A549 (cell line): ENCODE results near the gene STEAP1. TPM values are rescaled to one million over a fixed set of nuclear protein-coding genes. Genes with fewer than 3 reads are reported as not detected.
"Not testable (repeated sequence)": the region's sequence is repeated elsewhere in the genome, so short reads cannot be mapped to it uniquely, and the experiment has no call there.

Experiments
- ATAC-seq, 2 experiments: fragments of 200-7000 bp in 1 of 2; fragments of >200 bp in 1 of 2; cut with Nextera tagmentation in 1 of 2; cut with Tn5 transposase in 1 of 2; 3 replicates each; pipeline versions ENCODE4 v1.8.0 to v1.9.1; 2018 to 2020; ENCODE audit warnings: mild to moderate bottlenecking in 1 of 2, moderate library complexity in 1 of 2
- CTCF ChIA-PET: fragments of 300-600 bp; sonication (Branson Sonifier 250); formaldehyde crosslinking; extraction: SDS; loops from one replicate; lab custom pipeline; 2021; ENCODE audit warnings: antibody characterized with exemption, inconsistent platforms; lab: Yijun Ruan, JAX
- POLR2A ChIA-PET: fragments of 350-600 bp; formaldehyde crosslinking; extraction: SDS; loops from one replicate; lab custom pipeline; 2021; ENCODE audit warnings: antibody characterized with exemption, inconsistent platforms; lab: Yijun Ruan, JAX
- DNase-seq, 2 experiments: peaks; one replicate each; pipeline versions ENCODE4 v3.0.0 to v3.0.0-alpha.2; 2011 to 2016; ENCODE audit warnings: low read depth in 1 of 2, low spot score in 1 of 2
- FAIRE-seq: peaks from 2 replicates; lab custom pipeline; 2011; peaks lifted over from hg19 to GRCh38; lab: Jason Lieb, UNC
- H3K27ac ChIP-seq, 2 experiments: fragments of >200 bp; sonication (Bioruptor Twin); formaldehyde crosslinking; 3 replicates each; pipeline ENCODE4 v1.5.1; 2016 to 2017
- H3K4me1 ChIP-seq: fragments of >200 bp; sonication (Bioruptor Twin); formaldehyde crosslinking; 3 replicates; pipeline ENCODE4 v1.6.1; 2016
- H3K4me2 ChIP-seq: fragments of >200 bp; sonication (Bioruptor Twin); formaldehyde crosslinking; 3 replicates; pipeline ENCODE4 v1.6.1; 2016
- H3K4me3 ChIP-seq: fragments of >200 bp; sonication (Bioruptor Twin); formaldehyde crosslinking; 3 replicates; pipeline ENCODE4 v1.5.1; 2016
- H3K9me3 ChIP-seq: fragments of >200 bp; sonication (Bioruptor Twin); formaldehyde crosslinking; 3 replicates; pipeline ENCODE4 v1.6.1; 2016
- CBX8 ChIP-seq: fragments of 200-600 bp; sonication (generic); IDR thresholded peaks from 2 replicates; pipeline ENCODE4 v1.6.1; 2016
- EHF ChIP-seq: fragments of 250-450 bp; sonication (Bioruptor Pico); IDR thresholded peaks from 2 replicates; pipeline ENCODE4 v1.5.0; 2020; ENCODE audit warnings: mild to moderate bottlenecking
- EP300 ChIP-seq, 2 experiments: fragments of >200 bp; sonication (Bioruptor Twin); formaldehyde crosslinking; IDR thresholded peaks; 2 replicates in 1 of 2; 3 replicates in 1 of 2; pipeline ENCODE4 v1.6.1; 2016 to 2017
- GATA3 ChIP-seq: IDR thresholded peaks from 2 replicates; pipeline ENCODE4 v1.6.1; 2012; ENCODE audit warnings: borderline replicate concordance
- HEYL ChIP-seq: fragments of 250-450 bp; sonication (Bioruptor Pico); IDR thresholded peaks from 2 replicates; pipeline ENCODE4 v1.8.0; 2021; ENCODE audit warnings: mild to moderate bottlenecking, moderate library complexity
- HOXB13 ChIP-seq: fragments of 250-450 bp; sonication (Bioruptor Pico); IDR thresholded peaks from 2 replicates; pipeline ENCODE4 v1.5.0; 2020; ENCODE audit warnings: low read depth, mild to moderate bottlenecking, moderate library complexity
- JUNB ChIP-seq: fragments of >200 bp; sonication (Bioruptor Twin); formaldehyde crosslinking; IDR thresholded peaks from 2 replicates; pipeline ENCODE4 v1.6.1; 2016
- KDM1A ChIP-seq: fragments of 200-600 bp; sonication (generic); IDR thresholded peaks from 2 replicates; pipeline ENCODE4 v1.6.1; 2016; ENCODE audit warnings: low read depth, mild to moderate bottlenecking
- MAFK ChIP-seq: fragments of 450-650 bp; IDR thresholded peaks from 2 replicates; pipeline ENCODE4 v1.6.1; 2014; ENCODE audit not compliant: partially characterized antibody
- RCOR1 ChIP-seq: fragments of 150-350 bp; IDR thresholded peaks from 2 replicates; pipeline ENCODE4 v1.6.1; 2014; ENCODE audit warnings: antibody characterized with exemption, low read length, low read depth
- RFX5 ChIP-seq: fragments of 450-650 bp; IDR thresholded peaks from 2 replicates; pipeline ENCODE4 v1.7.1; 2014; ENCODE audit warnings: antibody characterized with exemption, mild to moderate bottlenecking, moderate library complexity
- ZNF302 ChIP-seq: fragments of 250-450 bp; sonication (Bioruptor Pico); IDR thresholded peaks from 2 replicates; pipeline ENCODE4 v1.9.0; 2021; ENCODE audit warnings: inconsistent platforms, mild to moderate bottlenecking, moderate library complexity
- WGBS: methylation state at CpG from one replicate; pipeline ENCODE4 v1.1.6; 2017; ENCODE audit errors: missing lambda C conversion rate; 5-methylcytosine and 5-hydroxymethylcytosine counted together
- polyA plus RNA-seq, 4 experiments: library from polyadenylated mRNA; depleted of rRNA in 3 of 4; stranded (reverse); fragments of >200 nt; fragmentation: RNase III in 1 of 4; extraction: RNeasy Plus Mini Kit Qiagen cat#74134 plus additional on column Dnase treatment in 1 of 4; gene quantifications; 2 replicates in 3 of 4; 3 replicates in 1 of 4; pipeline ENCODE4 v1.2.3, GENCODE V29; 2011 to 2017
- TF ChIP-seq, protein P1 (sequence below): IDR thresholded peaks from 2 replicates; pipeline ENCODE4 v1.6.1; 2012; ENCODE audit warnings: low read depth, borderline replicate concordance
- TF ChIP-seq, protein P2 (sequence below): IDR thresholded peaks from 2 replicates; pipeline ENCODE4 v1.6.1; 2012
- TF ChIP-seq, protein P3 (sequence below): IDR thresholded peaks from 2 replicates; pipeline ENCODE4 v1.6.1; 2012
- TF ChIP-seq, protein P4 (sequence below): fragments of >200 bp; sonication (Bioruptor Twin); formaldehyde crosslinking; IDR thresholded peaks from 3 replicates; pipeline ENCODE4 v1.6.1; 2016

Gene STEAP1
- polyA plus RNA-seq, 2 of the 4 experiments (the other 2 are of a cell fraction): 15.7 to 81.3 TPM

DNA sequence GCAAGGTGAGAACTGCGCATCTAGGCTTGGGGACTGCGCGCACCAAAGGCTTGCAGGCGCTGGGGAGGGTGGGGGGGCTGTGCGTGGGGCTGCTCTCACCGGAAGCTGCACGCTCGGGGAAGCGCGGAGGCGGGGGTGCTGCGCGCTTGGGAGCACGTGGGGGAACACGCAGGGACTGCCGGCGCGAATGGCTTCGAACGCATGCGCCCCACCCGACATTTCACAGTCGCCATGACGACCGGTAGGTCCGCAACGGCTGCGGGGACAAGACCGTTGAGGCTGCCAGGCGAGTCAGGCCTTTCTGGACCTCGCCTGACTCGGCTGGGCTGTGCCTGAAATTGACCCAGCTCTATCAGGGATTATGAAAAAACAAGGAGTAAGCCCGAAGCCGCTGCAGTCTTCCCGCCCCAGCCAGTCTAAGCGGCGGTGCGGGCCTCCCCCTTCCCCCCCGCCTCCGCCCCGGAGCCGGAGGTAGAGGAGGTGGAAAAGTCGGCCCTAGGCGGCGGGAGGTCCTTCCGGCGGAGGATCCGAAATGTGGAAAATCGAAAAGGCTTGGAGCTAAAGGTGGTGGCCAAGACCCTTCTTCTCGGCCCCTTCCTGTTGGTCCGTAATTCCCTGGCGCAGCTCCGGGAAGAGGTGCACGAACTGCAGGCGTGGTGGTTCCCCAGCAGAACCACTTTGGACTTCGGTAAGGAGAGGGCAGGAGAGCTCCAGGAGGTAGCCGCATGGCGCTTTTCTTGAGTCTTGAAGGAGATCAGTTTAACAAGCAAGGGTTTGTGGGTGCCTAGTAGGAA, 34.9 kb upstream of the STEAP1 start:
- peak overlapping the region; percentile 86 for H3K4me2 ChIP-seq
- FAIRE-seq (no peak), ATAC-seq (peak; percentile 50 to 64), DNase-seq (peak in 1 of 2 experiments; percentile 6)
- ChIA-PET CTCF (no interaction called here), POLR2A (no interaction called here)
- TF ChIP-seq EP300 (IDR thresholded peaks at IDR 0.05): no peak
- TF ChIP-seq, protein P1, sequence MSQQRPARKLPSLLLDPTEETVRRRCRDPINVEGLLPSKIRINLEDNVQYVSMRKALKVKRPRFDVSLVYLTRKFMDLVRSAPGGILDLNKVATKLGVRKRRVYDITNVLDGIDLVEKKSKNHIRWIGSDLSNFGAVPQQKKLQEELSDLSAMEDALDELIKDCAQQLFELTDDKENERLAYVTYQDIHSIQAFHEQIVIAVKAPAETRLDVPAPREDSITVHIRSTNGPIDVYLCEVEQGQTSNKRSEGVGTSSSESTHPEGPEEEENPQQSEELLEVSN: no peak
- TF ChIP-seq, protein P2, sequence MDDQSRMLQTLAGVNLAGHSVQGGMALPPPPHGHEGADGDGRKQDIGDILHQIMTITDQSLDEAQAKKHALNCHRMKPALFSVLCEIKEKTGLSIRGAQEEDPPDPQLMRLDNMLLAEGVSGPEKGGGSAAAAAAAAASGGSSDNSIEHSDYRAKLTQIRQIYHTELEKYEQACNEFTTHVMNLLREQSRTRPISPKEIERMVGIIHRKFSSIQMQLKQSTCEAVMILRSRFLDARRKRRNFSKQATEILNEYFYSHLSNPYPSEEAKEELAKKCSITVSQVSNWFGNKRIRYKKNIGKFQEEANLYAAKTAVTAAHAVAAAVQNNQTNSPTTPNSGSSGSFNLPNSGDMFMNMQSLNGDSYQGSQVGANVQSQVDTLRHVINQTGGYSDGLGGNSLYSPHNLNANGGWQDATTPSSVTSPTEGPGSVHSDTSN: no peak
- TF ChIP-seq MAFK: no peak
- no peak for TF ChIP-seq RCOR1
- TF ChIP-seq, protein P3, sequence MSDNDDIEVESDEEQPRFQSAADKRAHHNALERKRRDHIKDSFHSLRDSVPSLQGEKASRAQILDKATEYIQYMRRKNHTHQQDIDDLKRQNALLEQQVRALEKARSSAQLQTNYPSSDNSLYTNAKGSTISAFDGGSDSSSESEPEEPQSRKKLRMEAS: no peak
- no peak for TF ChIP-seq CBX8
- TF ChIP-seq EHF (CRISPR knock-in tag): no peak
- TF ChIP-seq ZNF302: no peak
- TF ChIP-seq, protein P4, sequence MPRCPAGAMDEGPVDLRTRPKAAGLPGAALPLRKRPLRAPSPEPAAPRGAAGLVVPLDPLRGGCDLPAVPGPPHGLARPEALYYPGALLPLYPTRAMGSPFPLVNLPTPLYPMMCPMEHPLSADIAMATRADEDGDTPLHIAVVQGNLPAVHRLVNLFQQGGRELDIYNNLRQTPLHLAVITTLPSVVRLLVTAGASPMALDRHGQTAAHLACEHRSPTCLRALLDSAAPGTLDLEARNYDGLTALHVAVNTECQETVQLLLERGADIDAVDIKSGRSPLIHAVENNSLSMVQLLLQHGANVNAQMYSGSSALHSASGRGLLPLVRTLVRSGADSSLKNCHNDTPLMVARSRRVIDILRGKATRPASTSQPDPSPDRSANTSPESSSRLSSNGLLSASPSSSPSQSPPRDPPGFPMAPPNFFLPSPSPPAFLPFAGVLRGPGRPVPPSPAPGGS: no peak
- TF ChIP-seq KDM1A: no peak
- no peak for TF ChIP-seq JUNB
- TF ChIP-seq HOXB13 (CRISPR knock-in tag): no peak
- no peak for TF ChIP-seq RFX5
- TF ChIP-seq GATA3: no peak
- TF ChIP-seq HEYL (CRISPR knock-in tag): no peak
- H3K4me1 ChIP-seq: peaks cover 5% of the 10 kb centered on the region; the same call in 1 of the 3 replicates
- WGBS: 9% methylated on average over 31 of the region's 58 CpGs
- H3K9me3 ChIP-seq: no peaks in the 10 kb centered on the region
- no peak overlapping the region for H3K27ac ChIP-seq
- peak overlapping the region; percentile 39 for H3K4me3 ChIP-seq

DNA sequence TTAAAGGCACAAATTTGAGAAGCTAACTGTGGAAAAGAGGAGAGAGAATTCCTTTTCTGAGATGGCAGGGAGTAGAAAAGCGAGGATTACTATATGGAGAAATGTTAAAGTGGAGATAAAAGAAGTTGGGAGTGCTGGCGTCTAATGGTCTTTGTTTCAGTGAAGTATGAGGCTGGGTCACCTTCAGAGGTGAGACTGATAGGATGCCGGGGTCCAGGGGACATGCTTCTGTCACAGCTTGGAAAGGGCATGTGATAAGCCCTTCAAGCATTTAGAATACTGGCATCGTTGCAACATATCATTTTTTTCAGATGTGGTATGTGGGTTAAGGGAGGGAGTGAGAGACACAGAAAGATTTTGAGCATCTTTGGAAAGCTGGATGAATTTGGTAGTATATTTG, 34.1 kb upstream of the STEAP1 start:
- H3K27ac ChIP-seq, FAIRE-seq, H3K4me2 ChIP-seq, ATAC-seq, H3K9me3 ChIP-seq, POLR2A ChIA-PET, H3K4me3 ChIP-seq, CTCF ChIA-PET, DNase-seq, H3K4me1 ChIP-seq: not testable (repeated sequence)
- WGBS: 40% methylated on average over 4 of the region's 4 CpGs

DNA sequence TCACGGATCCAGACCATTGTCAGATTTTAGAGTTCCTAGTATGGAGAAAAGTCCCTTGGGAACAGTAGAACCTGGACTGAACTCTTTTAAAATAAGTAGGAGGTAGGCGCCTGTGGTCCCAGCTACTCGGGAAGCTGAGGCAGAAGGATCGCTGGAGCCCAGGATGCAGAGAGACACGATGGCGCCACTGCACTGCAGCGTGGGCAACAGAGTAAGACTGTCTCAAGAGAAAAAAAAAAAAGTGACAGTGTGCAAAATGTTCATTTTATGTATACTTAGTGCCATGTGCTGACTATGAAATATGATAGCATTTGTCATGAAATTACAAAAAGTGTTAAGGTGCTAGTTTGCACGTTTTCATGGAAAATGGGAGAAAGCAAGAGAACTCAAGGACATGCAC, 22.5 kb upstream of the STEAP1 start:
- H3K4me1 ChIP-seq, CTCF ChIA-PET, H3K27ac ChIP-seq, DNase-seq, H3K4me2 ChIP-seq, H3K9me3 ChIP-seq, H3K4me3 ChIP-seq, FAIRE-seq, ATAC-seq, POLR2A ChIA-PET: not testable (repeated sequence)
- 46% methylated on average over 8 of the region's 8 CpGs for WGBS

DNA sequence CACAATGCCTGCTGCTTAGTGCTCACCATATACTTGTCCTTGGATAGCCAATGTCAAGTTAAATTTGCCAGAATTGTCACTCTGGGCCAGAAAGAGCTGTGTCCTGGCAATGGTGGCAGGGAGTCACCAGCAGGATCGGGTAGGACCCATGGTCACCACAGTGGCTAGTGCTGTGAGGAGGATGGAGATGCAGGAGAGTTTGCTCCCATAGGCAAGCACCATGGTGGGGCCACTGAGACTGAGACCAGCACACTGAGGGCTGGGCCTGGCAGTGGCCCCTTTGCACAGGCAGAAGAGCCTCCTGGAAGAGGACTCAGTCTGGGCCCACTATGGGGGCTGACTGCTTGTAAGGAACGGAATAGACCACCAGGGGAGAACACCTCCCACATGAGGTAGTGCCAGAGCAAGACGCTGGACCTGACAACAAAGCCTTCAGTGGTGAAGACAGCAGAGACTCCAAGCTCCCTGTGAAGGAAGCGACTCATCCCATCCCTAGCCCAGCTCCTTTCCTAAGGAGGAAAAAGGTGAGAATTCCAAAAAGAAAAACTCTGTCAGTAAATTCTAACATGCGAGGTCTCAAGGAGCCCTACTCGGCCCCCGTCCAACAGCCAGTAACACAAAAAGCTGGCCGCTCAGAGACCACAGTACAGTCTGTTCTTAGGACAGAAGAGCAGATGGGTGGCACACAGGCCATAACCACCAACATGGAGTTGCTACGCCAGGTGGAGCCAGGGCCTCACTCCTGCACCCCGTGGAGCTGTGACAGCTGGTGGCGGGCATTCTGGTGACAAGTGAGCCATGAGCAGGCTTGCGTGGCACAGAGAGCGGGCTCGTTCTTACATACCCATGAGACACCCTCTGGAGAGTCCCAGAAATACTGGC, 6.9 kb upstream of the STEAP1 start:
- ATAC-seq: peak; percentile 6 to 23; a peak in 1 of 6 replicates
- WGBS: 63% methylated on average over 13 of the region's 14 CpGs

More for the DNA sequence above, 6.9 kb upstream of the STEAP1 start:
- DNase-seq, H3K9me3 ChIP-seq, FAIRE-seq, H3K27ac ChIP-seq, H3K4me1 ChIP-seq, POLR2A ChIA-PET, H3K4me2 ChIP-seq, H3K4me3 ChIP-seq: not testable (repeated sequence)
- CTCF ChIA-PET: interaction anchor here (1.1 kb wide), 1 partner anchor 117 kb away, joined by 3 read pairs; no protein-coding TSS in a partner anchor
